Omental fat pad (tissue), 4 donors: ENCODE results near the gene IQCK. TPM values are rescaled to one million over a fixed set of nuclear protein-coding genes. Genes with fewer than 3 reads are reported as not detected.

Experiments used
- ATAC-seq: fragments of 150-250 bp; one replicate; pipeline ENCODE4 v1.9.1; 2016; ENCODE audit warnings: mild to moderate bottlenecking, moderate library complexity; ENCODE audit not compliant: low FRiP score
- DNase-seq: peaks from one replicate; pipeline ENCODE4 v3.0.0-alpha.2; 2019; ENCODE audit warnings: low spot score
- total RNA-seq, 4 donors: library from RNA; depleted of rRNA; stranded (reverse); fragments of >200 nt; gene quantifications; one replicate each; pipeline ENCODE4 v1.1.0, GENCODE V29; 2016
- TF ChIP-seq, protein P1 (sequence below), 3 donors: fragments of 450-650 bp; IDR thresholded peaks; one replicate each; pipeline ENCODE4 v1.5.1; 2016 to 2017; ENCODE audit warnings: antibody characterized with exemption in 3 of 3, mild to moderate bottlenecking in 3 of 3, moderate library complexity in 2 of 3

The IQCK gene
- total RNA-seq, 4 donors from 2014 or later = 14.5 to 28.2 (median 18.9) TPM

DNA sequence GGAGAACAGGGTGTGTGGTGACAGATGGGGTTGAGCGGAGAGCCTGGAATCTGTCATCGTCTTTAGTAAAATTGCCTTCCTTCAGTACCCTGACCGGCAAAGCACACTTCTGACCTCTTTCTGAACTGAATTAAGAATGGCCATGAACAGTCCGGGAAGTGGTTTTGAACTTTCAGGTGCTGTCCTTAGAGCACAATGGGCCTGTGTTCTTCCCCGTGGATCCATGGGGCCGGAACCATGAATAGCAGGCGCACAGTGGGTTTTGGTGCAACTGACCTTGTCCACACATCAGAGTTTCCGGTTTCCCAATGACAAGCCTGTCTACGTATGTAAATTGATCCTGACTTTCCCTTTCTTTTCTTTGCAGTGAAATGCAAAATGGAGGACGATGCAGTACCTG lies 138.0 kb downstream of the IQCK start:
- ATAC-seq (no peak), DNase-seq (no peak)
- TF ChIP-seq, protein P1, sequence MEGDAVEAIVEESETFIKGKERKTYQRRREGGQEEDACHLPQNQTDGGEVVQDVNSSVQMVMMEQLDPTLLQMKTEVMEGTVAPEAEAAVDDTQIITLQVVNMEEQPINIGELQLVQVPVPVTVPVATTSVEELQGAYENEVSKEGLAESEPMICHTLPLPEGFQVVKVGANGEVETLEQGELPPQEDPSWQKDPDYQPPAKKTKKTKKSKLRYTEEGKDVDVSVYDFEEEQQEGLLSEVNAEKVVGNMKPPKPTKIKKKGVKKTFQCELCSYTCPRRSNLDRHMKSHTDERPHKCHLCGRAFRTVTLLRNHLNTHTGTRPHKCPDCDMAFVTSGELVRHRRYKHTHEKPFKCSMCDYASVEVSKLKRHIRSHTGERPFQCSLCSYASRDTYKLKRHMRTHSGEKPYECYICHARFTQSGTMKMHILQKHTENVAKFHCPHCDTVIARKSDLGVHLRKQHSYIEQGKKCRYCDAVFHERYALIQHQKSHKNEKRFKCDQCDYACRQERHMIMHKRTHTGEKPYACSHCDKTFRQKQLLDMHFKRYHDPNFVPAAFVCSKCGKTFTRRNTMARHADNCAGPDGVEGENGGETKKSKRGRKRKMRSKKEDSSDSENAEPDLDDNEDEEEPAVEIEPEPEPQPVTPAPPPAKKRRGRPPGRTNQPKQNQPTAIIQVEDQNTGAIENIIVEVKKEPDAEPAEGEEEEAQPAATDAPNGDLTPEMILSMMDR (IDR thresholded peaks at IDR 0.05) = no peak

DNA sequence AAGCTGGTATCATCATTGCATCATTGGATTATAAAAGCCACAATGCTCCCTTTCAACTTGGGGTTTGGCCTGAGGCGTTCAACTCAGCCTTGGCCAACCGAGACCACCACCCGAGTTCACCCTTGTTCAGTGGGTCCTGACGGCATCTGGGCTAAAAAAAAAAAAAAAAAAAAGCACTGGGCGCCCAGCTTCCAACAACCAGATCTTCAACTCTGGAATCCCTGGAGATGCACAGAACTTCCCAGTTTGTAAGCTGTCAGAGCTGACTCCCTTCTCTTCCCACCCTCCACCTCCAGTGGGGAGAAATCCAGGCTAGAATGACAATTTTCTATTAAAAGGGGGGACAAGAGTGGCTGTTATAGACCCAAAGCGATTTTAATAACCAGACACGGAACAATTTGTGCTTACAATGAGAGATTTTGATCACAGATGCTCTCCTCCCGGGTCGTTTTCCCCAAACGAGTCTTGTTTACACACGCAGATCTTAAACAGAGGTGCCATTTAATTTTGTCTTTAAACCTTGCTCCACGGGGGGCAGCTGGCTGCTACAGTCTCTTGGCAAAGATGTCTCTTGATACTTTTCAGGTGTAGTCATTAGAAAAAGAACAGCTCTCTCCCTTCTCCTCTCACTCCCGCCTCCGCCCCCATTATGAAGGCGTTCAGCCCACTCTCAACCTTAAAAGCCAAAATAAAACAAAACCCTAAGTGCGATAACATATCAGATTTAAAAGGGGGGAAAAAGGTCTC lies 139.7 kb downstream of the IQCK start:
- ATAC-seq (no peak), DNase-seq (no peak)
- TF ChIP-seq, protein P1 (IDR thresholded peaks at IDR 0.05) = no peak

DNA sequence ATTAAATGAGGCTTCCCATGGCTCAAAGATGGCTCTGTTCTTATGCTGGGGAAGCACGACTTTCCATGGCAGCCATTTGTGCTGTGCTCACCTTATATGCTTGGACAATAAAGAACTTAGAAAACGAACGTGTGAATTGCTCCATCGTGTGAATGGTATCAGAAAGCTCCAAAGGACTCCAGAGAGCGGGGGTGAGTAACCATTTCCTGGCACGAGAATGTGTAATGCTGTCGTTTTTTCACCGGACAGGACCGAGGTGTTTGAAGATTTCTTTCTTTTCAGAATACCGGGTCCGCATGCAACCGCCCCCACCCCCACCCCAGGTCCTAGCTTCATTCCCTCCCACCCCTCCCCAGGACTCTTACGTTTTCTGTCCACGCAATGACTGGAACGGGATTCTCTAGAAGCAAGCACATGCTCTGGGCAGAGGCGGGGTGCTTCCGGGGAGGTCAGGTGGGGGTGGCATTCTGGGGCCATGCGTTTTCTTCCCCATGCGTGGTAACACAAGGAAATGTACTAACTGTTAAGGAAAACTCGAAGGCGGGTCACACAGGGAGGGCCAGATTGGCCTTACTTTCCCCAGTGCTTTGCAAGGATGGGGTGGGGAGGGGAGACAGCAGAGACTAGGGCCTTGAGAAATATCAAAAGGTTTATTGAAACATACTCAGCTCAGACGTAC lies 140.4 kb downstream of the IQCK start:
- TF ChIP-seq, protein P1 (IDR thresholded peaks at IDR 0.05) = no peak
- ATAC-seq (no peak), DNase-seq (no peak)

DNA sequence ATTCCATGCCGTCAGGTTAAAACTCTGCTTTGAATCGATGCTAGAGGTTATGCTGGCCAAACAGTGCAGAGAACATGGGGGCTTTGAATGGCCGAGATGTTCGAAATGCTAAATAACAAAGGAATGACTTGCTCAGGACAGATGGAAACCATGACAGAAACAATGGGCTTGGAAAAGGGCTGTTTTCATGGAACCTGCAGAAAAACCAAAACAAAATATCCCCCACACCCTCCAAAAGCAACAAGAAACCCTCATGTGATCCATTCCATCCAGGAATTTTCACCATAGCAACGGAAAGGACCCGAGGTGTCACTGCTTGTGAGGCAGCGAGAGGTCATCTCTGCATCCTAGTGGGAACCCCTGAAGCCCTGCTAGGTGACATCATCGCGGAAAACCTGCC lies 141.1 kb downstream of the IQCK start:
- ATAC-seq (no peak), DNase-seq (no peak)
- TF ChIP-seq, protein P1 (IDR thresholded peaks at IDR 0.05) = no peak

DNA sequence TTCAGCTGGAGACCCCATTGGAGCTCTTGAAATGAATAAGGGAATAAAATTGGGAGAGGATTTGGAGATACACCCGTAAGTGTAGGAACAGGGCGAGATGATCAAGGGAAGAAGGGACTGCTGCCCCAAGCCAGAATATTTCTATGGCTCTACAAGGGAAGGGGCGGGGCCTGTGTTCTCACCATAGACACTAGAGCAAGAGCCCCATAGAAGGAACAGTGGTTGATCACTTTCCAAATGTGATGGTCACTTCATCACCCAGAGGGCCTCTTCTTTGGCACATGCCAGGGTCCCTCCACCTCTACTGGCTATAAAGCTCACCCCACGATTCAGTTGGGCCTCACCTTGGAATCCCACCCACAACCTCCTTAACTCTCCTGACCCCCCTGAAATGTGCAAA lies 141.5 kb downstream of the IQCK start:
- TF ChIP-seq, protein P1 (IDR thresholded peaks at IDR 0.05) = no peak
- DNase-seq (no peak), ATAC-seq (no peak)

DNA sequence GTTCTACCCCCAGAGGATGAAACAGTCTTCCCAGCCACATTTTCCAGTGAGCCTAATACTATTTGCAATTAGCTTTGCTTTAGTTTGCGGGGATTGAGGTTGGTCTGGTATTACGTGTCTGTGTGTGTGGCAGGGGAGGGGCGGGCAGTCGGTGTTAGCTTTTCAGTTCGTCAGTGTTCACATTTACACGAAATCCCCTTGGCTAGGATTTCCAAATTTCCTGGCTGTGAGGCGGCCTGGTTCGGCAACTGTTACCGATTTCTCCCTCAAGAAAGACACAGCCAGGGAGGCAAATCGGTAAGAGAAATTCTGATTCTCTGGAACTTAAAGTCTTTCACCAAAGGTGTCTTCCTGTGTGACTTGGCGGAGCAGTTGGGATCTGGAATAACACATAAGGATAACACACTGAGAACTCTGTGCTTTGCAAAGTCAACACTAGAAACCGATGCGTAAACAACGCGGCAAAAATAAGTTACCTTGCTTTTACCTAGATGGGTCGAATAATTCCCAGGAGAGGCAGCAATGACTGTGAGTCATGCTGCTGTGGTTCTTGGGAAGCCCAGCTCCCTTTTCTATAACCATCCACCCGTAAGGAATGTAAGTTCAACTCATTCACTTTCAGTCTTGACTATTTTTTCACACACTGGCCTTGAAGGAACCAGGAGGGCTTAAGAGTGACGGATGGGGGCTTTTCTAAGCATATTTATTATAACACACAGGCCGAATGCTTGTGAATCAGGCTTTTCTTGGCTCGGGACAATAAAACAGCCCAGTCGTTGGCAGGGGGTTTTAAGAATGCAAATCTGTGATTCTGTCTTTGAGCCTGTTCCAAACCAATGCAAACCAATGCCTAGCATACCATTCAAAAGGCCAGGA lies 142.3 kb downstream of the IQCK start:
- TF ChIP-seq, protein P1 (IDR thresholded peaks at IDR 0.05) = no peak
- ATAC-seq = no peak
- no peak for DNase-seq
